Measurements from ENCODE around the gene MLLT10.

The MLLT10 gene

DNA sequence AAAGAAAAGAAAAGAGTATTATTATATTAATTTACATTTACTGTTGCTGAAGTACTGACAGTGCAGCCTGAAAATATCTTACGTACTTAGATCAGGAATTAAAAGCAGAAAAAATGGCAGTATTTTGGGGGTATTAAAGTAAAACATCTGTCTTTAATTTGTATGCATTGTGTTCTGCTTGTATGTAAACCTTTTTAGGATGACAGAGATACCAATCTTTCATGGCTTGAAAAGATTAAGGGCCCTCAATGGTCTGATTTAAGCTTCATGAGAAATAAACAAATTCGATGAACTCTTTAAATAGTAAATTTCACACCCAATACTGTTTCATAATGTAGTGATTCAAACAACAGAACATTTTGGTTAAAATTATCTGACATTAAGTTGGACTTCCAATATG, 116.3 kb downstream of the MLLT10 start:
- FAIRE-seq = no peak

DNA sequence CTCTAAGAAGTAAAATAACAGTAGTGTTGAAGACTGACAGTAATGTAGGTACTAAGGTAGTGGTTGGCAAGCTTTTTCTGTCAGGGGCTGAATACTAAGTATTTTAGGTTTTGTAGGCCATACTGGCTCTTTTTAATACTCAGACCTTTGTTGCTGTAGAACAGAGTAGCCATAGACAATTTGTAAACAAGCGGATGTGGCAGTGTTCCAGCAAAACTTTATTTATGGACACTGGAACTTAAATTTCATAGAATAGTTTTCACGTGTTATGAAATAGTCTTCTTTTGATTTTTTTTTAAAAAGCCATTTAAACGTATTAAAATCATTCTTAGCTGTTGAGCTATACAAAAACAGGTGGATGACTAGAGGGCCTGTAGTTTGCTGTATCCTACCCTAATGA, 121.2 kb downstream of the MLLT10 start:
- no peak for FAIRE-seq

DNA sequence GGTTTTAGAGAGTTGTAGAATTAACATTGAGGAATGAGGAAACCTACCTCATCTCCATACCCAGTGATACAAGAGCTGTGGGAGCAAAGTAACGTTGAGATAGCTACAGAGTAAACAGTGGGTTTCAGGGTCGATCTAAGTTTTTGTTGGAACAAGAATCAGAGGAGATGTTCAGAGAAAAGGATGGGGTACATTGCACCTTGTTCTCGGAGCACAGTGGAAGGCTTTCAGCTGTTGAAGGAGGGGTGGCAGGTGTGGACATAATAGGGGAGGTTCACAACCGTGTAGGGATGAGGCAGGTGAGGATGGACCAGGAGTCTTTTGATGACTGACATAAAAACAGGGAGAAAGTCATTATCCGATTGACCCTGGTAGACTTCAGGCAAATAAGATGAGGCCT, 121.7 kb downstream of the MLLT10 start:
- FAIRE-seq = no peak

DNA sequence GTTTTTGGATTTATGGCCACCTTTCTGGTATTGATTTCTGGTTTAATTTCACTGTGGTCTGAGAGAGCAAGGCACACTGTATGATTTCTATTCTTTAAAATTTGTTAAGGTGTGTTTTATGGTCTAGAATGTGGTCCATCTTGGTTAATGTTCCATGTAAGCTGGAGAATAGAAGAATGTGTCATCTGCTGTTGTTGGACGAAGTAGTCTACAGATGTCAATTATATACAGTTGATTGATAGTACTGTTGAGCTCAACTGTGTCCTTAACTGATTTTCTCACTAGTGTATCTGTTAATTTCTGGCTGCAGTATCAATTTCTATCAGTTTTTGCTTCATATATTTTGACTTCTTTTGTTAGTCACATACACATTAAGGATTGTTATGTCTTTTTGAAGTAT, 127.1 kb downstream of the MLLT10 start:
- no peak for FAIRE-seq

DNA sequence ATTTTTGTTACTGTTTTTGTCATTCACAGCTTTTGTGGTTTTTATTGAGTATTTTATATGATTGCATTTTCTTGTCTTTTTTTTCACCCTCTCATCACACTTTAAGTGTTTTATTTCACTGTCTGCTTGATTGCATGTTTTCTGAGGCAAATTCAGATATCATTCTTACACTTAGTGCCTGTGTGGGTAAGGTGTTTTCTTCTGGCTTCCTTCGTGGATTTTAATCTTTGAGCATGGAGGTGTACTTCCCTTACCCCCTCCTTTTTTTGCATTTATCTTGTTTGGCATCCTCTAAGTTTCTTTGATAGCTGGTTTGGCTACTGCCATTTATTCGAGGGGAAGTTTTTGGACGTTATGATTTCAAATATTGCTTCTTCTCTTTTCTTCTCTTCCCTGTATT, 127.9 kb downstream of the MLLT10 start:
- FAIRE-seq = no peak

DNA sequence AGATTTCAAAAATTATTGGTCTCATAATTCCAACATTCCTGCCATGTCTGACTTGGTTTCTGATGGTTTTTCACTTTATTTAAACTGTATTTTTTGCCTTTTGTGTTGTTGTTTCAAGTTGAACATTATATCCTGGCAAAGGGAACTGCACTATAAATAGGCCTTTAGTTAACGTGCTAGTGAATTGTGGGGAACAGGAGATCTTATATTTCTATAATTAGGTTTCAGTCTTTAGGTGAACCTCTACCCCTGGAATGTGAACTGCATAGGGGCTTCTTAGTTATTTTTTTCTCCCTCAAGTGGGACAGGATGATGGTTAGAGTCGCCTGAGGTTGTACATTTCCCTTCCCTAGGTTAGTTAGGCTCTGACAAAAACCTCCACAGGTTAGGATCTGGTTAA, 128.6 kb downstream of the MLLT10 start:
- FAIRE-seq = no peak

DNA sequence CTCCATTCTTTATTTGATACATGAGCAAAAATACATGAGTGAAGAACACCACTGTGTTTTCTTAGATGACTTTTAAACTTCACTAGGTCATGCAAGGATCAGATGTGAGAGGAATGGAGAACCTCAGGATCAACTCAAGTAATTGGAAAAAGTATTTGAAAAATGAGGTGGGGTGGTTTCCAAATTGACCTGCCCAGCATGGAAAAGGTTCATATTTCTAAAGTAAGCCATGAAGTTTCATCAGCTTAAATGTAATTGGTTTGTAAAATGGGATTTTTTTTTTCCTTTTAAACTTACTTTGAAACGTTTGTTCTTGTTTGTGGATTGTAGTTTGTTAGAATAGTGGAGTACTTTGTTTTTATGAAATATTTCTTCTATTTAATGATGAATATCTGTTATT, 134.8 kb downstream of the MLLT10 start:
- no peak for FAIRE-seq

DNA sequence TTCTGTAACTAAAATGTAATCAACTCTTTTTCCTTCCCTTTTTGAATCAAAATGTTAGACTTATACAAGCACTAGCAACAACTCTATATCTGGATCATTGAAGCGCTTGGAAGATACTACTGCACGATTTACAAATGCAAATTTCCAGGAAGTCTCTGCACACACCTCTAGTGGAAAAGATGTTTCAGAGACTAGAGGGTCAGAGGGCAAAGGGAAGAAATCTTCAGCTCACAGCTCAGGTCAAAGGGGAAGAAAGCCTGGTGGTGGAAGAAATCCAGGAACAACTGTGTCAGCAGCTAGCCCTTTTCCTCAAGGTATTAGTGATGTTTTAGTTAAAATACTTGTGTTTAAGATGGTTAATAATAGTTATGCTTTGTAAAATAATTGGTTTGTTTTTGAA, 136.4 kb downstream of the MLLT10 start:
- FAIRE-seq = no peak

DNA sequence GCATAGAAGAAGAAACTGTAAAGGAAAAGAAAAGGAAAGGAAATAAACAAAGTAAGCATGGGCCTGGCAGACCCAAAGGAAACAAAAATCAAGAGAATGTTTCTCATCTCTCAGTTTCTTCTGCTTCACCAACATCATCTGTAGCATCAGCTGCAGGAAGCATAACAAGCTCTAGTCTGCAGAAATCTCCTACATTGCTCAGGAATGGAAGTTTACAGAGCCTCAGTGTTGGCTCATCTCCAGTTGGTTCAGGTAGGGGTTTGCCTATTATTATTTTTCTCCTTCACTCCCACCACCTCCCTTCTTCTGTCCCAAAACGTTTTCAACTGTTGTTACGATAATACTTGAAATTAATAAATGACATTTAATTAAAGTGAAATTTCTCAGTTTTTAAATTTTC, 139.6 kb downstream of the MLLT10 start:
- FAIRE-seq = no peak

DNA sequence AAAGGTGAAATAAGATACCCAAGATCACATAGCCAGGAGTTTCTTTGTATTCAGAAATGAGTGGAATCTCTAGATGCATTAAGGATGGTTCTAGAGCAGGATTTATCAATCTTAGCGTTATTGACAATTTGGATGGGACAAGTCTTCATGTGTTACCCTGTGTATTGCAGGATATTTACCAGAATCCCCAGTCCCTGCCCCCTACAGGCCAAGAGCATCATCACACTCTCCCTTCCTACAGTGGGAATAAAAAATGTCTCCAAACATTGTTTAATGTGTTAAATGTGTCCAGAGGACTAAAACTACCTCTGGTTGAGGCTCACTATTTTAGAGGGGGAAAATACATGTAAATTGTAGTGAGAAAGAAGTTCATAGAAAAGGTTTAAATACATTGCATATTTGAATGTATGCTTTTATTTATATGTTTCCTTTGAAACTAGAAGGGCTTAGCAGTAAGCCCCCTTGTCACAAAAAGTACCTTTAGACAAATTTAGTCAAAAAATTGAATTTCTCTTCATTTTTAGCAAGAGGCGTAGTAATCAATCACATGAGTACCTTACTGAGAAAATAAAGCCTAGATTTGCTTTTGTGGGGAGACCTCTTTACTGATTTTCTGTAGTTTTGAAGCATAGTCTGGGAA, 141.2 kb downstream of the MLLT10 start:
- FAIRE-seq = no peak

DNA sequence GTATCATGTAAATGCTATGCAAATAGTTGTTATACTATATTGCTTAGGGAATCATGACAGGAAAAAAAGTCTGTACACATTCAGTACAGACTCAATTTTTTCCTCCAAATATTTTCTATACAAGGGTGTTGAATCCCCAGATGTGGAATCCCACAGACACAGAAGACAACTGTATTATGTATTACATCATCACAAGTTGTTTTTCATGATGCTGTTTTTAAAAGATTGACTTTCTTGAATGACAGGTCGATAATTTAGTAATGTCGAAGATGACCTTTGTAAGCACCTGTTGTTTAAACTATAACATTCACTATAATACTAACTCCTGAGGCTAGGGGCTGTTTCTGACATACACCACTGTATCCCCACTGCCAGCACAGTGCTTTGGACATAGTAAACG, 143.5 kb downstream of the MLLT10 start:
- no peak for FAIRE-seq

DNA sequence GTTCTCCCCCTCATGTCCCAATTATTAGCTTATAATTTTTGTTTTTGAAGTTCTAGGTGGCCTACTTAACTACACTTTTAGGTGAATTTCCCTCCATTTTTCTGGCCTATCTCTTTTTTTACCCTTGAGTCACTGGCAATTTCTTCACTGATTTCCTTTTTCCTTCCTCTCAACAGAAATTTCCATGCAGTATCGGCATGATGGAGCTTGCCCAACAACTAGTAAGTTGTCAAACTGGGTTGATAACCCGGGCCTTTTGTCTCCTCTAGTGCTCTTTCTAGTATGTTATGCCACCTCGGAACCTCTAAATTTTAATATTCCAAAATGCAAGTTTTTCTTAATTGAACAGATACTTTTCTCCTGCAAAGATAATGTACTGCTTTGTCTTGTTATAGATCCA, 147.1 kb downstream of the MLLT10 start:
- no peak for FAIRE-seq

DNA sequence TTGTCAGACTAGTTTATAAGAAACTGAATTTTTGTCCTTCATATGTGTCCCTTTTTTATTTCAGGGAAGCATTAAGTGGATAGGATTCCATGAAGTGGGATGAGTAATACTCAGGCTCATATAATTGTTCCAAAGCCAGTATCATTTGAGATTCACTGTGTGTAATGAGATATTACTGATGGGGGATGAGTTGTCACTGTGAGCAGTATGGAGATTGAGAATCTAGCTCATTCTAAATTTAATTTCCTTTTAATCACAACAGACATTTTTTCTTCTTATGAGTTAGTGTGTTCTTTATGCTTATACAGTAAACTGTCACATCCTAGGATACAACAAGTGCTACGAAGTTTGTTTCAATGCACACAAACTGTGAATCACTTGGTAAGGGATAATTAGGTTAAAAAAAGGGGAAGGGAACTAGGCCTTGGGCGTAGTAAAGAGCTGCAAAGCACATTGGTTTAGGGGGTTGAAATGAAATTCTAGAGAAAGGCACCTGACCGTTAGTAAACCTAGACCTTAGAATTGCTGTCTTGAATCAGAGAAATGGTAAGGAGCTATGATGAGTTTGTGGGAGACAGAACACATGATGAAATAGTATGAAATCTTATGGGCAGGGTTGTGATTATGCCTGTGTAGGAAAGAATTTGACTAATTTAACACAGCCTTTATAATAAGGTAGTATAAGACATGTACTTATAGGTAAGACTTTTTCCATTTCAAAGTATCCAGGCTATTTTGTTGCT, 153.4 kb downstream of the MLLT10 start:
- no peak for FAIRE-seq

DNA sequence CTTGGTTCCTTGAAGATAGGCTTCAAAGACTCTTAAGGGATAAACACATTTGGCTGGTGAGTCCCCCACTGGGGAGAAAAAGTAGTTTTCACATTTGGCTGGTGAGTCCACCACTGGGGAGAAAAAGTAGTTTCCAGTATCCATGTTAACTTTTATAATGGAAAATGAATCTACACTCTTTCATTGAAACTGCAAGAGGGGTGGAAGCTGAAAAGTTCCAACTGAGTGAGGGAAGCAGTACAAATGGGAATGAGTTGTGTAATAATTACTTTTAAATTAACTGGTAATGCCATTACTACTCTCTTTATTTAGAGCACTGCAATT, 153.9 kb downstream of the MLLT10 start:
- no peak for FAIRE-seq

DNA sequence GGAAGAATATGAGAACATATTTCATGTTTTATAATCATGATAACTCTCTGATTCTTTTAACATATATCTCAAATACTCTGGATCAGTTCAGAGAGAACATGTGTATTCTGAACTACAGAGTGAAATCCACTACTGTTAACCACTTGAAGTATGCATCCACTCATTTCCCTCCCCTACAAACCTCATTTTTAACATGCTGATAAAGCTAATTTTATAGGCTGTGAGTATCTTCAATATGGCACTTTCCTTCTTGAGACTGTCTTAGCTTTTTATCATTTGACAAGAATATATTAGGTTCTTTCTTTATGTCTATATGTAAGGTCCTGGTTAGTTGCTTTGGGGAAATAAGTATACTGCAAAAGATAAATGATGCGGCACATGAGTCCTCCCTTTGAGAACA, 154.8 kb downstream of the MLLT10 start:
- FAIRE-seq = no peak

DNA sequence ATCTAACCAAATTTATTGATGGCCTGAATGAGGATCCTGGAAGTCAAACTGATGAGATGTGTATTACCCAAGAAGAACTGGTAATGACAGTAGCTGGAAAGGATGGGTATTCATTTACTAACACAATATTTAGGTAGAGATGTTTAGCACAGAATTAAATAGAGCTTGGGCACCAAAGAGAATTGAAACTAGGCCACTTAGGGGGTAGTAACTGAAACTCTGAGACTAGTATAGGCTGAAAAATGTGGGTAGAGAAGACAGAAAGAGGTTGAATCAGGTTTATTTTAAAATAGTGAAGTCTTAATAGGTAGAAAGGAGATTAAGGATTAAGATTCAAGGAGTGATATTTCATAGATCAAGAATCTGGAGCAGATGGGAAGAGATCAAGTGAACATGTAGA, 155.8 kb downstream of the MLLT10 start:
- no peak for FAIRE-seq

DNA sequence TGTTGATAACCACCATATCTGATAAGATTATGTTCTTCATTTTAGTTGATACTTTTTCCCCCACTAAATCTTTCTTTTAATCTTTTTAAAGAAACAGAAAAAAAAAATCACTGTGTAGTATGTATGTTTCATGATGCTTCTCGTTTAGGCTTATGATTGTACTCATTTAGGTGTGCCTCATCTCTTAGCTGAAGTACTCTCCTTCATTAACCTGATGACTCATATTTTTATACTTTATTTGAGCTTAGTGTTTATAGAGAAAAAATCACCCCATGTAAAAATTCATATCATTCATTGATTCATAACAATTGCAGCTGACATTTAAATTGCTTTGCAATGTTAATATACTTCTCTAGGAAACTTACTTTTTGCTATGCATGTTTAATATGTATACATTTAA, 158.9 kb downstream of the MLLT10 start:
- FAIRE-seq = no peak

DNA sequence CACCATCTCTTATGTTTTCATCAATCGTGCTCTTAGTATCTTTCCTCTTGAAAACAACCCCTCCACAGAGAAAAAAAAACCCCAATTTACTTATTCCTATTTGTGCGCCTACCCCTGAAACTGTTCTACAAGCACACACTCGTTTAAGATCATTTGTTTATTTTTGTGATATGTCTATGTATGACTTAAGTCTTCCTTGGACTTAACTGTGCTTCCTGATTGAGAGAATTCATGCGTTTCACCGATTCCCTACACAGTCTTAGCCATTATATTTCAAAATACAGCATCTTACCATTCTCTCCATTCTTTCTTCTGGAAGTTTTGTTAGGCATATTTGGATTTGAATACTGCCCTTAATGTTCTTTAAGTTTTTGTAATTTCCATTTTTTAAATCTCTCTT, 159.4 kb downstream of the MLLT10 start:
- FAIRE-seq = no peak

DNA sequence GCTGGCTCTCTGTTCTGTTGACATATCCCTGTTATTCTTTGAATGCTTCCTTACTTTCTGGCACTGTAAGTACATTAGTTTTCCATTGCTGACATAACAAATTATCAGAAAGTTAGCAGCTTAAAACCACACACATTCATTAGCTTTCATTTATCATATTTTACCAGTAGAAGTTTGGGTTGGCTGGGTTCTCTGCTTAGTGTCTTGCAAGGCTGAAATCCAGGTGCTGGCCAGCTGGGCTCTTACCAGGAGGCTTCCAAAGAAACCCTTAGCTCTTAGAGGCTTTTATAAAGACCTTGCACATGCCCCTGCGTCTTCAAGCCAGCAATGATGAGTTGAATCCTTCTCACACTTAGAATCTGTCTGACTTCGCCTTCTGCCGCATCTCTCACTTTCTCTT, 160.6 kb downstream of the MLLT10 start:
- FAIRE-seq = no peak

DNA sequence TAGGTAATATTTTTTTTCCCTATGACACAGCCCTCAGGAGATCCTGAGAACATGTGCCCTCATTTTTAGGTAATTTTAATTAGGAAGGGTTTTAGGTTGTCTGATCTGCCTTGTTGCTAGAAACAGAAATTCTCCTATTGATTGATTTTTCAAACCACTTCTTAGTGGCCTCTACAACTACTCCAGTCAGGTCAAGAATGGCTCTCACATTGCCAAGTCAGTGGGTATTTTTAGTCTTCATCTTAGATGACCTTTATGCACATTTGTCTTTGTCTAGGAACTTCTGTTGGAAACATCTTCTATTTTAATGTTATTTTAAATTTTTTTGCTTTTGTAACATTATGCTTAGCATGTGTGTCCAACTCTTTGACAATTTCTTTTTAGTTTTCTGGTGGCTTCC, 162.3 kb downstream of the MLLT10 start:
- FAIRE-seq = no peak

DNA sequence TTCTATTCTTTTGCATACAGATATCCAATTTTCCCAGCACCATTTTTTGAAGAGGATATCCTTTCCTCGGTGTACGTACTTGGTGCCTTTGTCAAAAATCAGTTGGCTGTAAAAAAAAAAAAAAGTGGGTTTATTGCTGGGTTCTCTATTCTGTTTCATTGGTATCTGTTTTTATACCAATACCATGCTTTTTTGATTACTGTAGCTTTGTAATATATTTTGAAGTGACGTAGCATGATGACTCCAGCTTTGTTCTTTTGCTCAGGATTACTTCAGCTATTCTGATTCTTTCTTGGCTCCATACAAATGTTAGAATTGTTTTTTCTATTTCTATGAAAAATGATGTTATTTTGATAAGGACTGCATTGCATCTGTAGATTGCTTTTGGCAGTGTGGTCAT, 165.5 kb downstream of the MLLT10 start:
- no peak for FAIRE-seq

DNA sequence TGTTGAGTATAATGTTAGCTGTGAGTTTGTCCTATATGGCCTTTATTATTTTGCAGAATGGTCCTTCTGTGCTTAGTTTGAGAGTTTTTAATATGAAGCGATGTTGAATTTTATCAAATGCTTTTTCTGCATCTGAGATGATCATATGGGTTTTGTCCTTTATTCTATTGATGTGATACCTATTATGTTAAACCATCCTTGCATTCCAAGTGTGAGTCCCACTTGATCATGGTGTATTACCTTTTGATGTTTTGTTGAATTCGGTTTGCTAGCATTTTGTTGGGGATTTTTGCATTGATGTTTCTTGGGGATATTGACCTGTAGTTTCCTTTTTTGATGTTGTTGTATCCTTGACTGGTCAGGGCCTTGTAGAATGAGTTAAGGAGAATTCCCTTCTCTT, 166.4 kb downstream of the MLLT10 start:
- no peak for FAIRE-seq

DNA sequence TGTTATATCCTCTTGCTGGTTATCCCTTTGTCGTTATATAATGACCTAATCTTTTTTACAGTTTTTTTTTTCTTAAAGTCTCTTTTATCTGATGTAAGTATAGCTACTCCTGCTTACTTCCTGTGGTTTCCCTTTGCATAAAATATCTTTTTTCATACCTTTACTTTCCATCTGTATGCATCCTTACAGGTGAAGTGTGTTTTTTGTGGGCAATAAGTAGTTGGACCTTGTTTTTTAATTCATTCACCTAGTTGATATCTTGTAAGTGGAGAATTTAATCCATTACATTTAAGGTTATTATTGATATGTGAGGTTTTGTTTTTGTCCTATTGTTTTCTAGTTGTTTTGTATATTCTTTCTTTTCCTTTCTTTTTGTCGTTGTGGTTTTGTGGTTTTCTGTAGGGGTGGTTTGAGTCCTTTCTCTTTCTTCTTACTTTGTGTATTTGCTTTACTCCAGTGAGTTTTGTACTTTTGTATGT, 168.6 kb downstream of the MLLT10 start:
- FAIRE-seq = no peak

DNA sequence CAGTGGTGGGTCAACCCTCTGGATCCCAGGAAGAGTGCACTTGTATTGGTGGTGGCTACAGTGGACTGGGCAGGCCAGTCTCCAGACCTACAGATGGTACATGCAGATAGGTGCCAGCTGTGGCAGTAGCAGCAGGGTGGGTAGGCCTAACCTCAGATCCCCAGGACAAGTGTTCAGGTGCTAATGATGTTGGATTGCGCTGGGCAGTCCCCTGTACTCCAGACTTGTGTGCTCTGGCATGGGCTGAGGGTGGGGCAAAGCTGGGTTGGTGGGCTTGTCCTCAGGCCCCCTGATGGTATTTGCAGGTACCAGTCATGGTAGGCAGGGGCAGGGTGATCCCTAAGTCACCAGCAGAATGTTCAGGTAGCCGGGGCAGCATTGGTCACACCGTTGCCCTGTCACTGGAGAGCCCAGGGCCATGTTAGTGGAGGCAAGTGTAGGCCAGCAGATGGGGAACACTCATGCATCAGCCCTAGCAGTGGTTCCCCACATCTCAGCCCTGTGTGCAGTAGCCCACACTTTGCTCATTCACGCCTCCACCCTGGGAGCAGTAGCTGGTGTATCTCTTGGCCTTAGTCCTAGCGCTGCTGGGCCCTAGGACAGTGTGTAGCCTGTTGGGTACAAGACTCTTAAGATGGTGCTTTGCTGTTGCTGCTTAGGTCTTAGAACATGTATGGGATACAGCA, 171.3 kb downstream of the MLLT10 start:
- no peak for FAIRE-seq

DNA sequence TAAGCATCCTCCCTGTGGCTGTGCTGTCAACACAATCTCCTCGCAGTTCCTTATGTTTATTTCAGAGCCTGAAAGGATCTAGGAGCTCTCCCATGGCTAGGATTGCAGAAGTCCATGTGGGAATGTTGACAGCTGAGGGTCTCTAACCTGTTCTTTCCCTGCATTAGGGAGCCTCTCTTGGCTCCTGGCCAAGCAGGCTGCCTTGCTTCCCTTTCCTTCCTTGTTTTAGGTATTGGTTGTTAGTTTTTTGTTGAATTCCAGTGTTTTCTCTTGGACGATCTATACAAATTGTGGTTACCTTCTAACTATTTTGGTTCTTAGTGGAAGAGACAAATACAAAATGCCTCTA, 171.8 kb downstream of the MLLT10 start:
- no peak for FAIRE-seq

All from colon (tissue), 2 donors.